SU-DHL-6 (cell line): ENCODE measurements around the gene ENOX2.

Experiments used
- H2AFZ ChIP-seq: fragments of 200-600 bp; sonication (generic); 2 replicates; pipeline ENCODE4 v1.6.1; 2014; ENCODE audit warnings: low read depth, mild to moderate bottlenecking, moderate library complexity, mixed read lengths, antibody characterized with exemption, low read length; ENCODE audit not compliant: severe bottlenecking
- H3F3A ChIP-seq: fragments of 200-600 bp; shearing (Covaris generic); 2 replicates; pipeline ENCODE4 v1.6.0; 2016; ENCODE audit warnings: antibody characterized with exemption, mild to moderate bottlenecking; ENCODE audit not compliant: insufficient read depth
- H3K27ac ChIP-seq: fragments of 200-600 bp; sonication (generic); 2 replicates; pipeline ENCODE4 v1.5.1; 2016; ENCODE audit warnings: low read depth, mild to moderate bottlenecking, low read length, moderate library complexity, mixed read lengths
- H3K27me3 ChIP-seq: fragments of 200-600 bp; sonication (generic), shearing (Covaris generic); 2 replicates; pipeline ENCODE4 v1.6.0; 2014; ENCODE audit warnings: mild to moderate bottlenecking, low read length
- H3K36me3 ChIP-seq: fragments of 200-600 bp; sonication (generic); 2 replicates; pipeline ENCODE4 v1.6.1; 2014; ENCODE audit warnings: mild to moderate bottlenecking, low read length, mixed read lengths
- H3K4me2 ChIP-seq: fragments of 300-600, 200-600 bp; shearing (Covaris generic), sonication (generic); 2 replicates; pipeline ENCODE4 v1.6.0; 2014; ENCODE audit warnings: low read length, low read depth, mild to moderate bottlenecking; ENCODE audit not compliant: poor library complexity, severe bottlenecking
- H3K4me3 ChIP-seq: fragments of 200-600 bp; sonication (generic); 2 replicates; pipeline ENCODE4 v1.5.1; 2014; ENCODE audit warnings: antibody characterized with exemption, low read length, mild to moderate bottlenecking, mixed read lengths; ENCODE audit not compliant: insufficient read depth, poor library complexity, severe bottlenecking
- H3K79me2 ChIP-seq: fragments of 200-600 bp; sonication (generic); 2 replicates; pipeline ENCODE4 v1.6.1; 2014; ENCODE audit warnings: mild to moderate bottlenecking, low read length, moderate library complexity; ENCODE audit not compliant: insufficient read depth
- H3K9ac ChIP-seq: fragments of 200-600 bp; sonication (generic); 2 replicates; pipeline ENCODE4 v1.7.0; 2014; ENCODE audit warnings: mild to moderate bottlenecking, low read length
- H3K9me2 ChIP-seq: fragments of 200-600 bp; sonication (generic); replicated peaks from 2 replicates; pipeline ENCODE4 v1.6.1; 2014; ENCODE audit warnings: low read length; ENCODE audit not compliant: insufficient read depth
- H3K9me3 ChIP-seq: fragments of 200-600 bp; sonication (generic); 2 replicates; pipeline ENCODE4 v1.6.1; 2014; ENCODE audit warnings: low read length, mixed read lengths; ENCODE audit not compliant: insufficient read depth
- H4K20me1 ChIP-seq: fragments of 200-600 bp; sonication (generic); 2 replicates; pipeline ENCODE4 v1.6.1; 2014; ENCODE audit warnings: low read depth, mild to moderate bottlenecking, antibody characterized with exemption, low read length, moderate library complexity, mixed read lengths
- CTCF ChIP-seq: fragments of 200-600 bp; sonication (generic); IDR thresholded peaks from one replicate; pipeline ENCODE4 v1.5.1; 2017; ENCODE audit warnings: antibody characterized with exemption, mild to moderate bottlenecking, low read length, moderate library complexity; ENCODE audit not compliant: insufficient read depth, poor library complexity, severe bottlenecking
- EZH2phosphoT487 ChIP-seq: fragments of 200-600 bp; sonication (generic), shearing (Covaris generic); conservative IDR thresholded peaks from 2 replicates; pipeline ENCODE4 v1.6.1; 2018; ENCODE audit warnings: mild to moderate bottlenecking, antibody characterized with exemption, low read length, moderate library complexity, mixed read lengths

The ENOX2 gene

GRCh38 chrX:130578906-130579305 is 324.1 kb downstream of the ENOX2 start:
- no peaks in the 10 kb centered on the region for H3K36me3 ChIP-seq
- H3K9me2 ChIP-seq = no peaks in the 10 kb centered on the region
- no peak overlapping the region for H3K4me3 ChIP-seq
- no peak for TF ChIP-seq EZH2phosphoT487
- no peak for TF ChIP-seq CTCF
- no peak overlapping the region for H2AFZ ChIP-seq
- H3F3A ChIP-seq = no peaks in the 10 kb centered on the region
- H3K9me3 ChIP-seq = no peaks in the 10 kb centered on the region
- H3K27me3 ChIP-seq = no peaks in the 10 kb centered on the region
- H3K4me2 ChIP-seq = no peak overlapping the region
- H3K79me2 ChIP-seq = no peaks in the 10 kb centered on the region
- no peaks in the 10 kb centered on the region for H4K20me1 ChIP-seq
- no peak overlapping the region for H3K9ac ChIP-seq
- no peak overlapping the region for H3K27ac ChIP-seq

- H4K20me1 ChIP-seq = no peaks in the 10 kb centered on the region
- H3K4me3 ChIP-seq = no peak overlapping the region
- H3K79me2 ChIP-seq = no peaks in the 10 kb centered on the region
- H3K36me3 ChIP-seq = no peaks in the 10 kb centered on the region
- H3F3A ChIP-seq = no peaks in the 10 kb centered on the region
- no peaks in the 10 kb centered on the region for H3K9me2 ChIP-seq
- H3K27me3 ChIP-seq = no peaks in the 10 kb centered on the region
- no peak overlapping the region for H3K27ac ChIP-seq
- H2AFZ ChIP-seq = no peak overlapping the region
- no peak overlapping the region for H3K9ac ChIP-seq
- H3K4me2 ChIP-seq = no peak overlapping the region
- no peaks in the 10 kb centered on the region for H3K9me3 ChIP-seq
- TF ChIP-seq EZH2phosphoT487 (no peak), CTCF (no peak)
Observed at GRCh38 chrX:130577431-130577830, 325.6 kb downstream of the ENOX2 start.

- no peaks in the 10 kb centered on the region for H3K9me2 ChIP-seq
- no peak overlapping the region for H3K4me3 ChIP-seq
- H3K27me3 ChIP-seq = no peaks in the 10 kb centered on the region
- TF ChIP-seq CTCF (no peak), EZH2phosphoT487 (no peak)
- no peak overlapping the region for H3K4me2 ChIP-seq
- H3K36me3 ChIP-seq = no peaks in the 10 kb centered on the region
- no peak overlapping the region for H3K27ac ChIP-seq
- H3K9me3 ChIP-seq = no peaks in the 10 kb centered on the region
- H3K9ac ChIP-seq = no peak overlapping the region
- H4K20me1 ChIP-seq = no peaks in the 10 kb centered on the region
- H3F3A ChIP-seq = no peaks in the 10 kb centered on the region
- H2AFZ ChIP-seq = no peak overlapping the region
- H3K79me2 ChIP-seq = no peaks in the 10 kb centered on the region
Observed at GRCh38 chrX:130575831-130576389, 327.1 kb downstream of the ENOX2 start.
